ENCODE results near the gene KCNK13.

DNA sequence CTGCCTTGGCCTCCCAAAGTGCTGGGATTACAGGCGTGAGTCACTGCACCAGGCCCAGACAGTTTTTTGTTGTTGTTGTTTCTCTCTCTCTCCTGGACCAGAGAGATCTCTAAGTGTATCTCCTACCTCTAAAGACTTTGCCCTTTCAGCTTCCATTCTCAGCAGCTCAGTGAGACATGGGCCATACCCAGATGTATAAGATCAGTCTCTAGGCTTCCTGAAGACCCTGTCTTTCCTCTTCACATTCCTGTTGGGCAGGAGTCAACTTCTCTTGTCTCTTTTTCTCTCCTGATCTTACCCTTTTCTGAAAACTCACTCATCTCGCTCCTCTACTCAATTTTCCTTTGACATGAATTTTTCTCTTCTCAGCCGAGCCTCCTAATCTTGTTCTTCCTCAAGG lies 42.0 kb downstream of the KCNK13 start:
- no peak for TF ChIP-seq POLR2A (IDR thresholded peaks at IDR 0.05; ENCODE audit: low read depth)
- no peak for TF ChIP-seq EP300 (IDR thresholded peaks at IDR 0.05)
- TF ChIP-seq, protein P1, sequence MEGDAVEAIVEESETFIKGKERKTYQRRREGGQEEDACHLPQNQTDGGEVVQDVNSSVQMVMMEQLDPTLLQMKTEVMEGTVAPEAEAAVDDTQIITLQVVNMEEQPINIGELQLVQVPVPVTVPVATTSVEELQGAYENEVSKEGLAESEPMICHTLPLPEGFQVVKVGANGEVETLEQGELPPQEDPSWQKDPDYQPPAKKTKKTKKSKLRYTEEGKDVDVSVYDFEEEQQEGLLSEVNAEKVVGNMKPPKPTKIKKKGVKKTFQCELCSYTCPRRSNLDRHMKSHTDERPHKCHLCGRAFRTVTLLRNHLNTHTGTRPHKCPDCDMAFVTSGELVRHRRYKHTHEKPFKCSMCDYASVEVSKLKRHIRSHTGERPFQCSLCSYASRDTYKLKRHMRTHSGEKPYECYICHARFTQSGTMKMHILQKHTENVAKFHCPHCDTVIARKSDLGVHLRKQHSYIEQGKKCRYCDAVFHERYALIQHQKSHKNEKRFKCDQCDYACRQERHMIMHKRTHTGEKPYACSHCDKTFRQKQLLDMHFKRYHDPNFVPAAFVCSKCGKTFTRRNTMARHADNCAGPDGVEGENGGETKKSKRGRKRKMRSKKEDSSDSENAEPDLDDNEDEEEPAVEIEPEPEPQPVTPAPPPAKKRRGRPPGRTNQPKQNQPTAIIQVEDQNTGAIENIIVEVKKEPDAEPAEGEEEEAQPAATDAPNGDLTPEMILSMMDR (IDR thresholded peaks at IDR 0.05) = no peak
